WTC11 (cell line): ENCODE data around the gene NME5. TPM values are rescaled to one million over a fixed set of nuclear protein-coding genes. Genes with fewer than 3 reads are reported as not detected.
A peak's percentile ranks its signal among the peaks of the same experiment; 100 is the strongest.

Source experiments
- ATAC-seq: fragments of 200-7000 bp; cut with Tn5 transposase; 2 replicates; pipeline ENCODE4 v1.10.0; 2021; ENCODE audit warnings: mild to moderate bottlenecking, moderate library complexity
- CTCF ChIA-PET: fragments of 300-600 bp; sonication (Branson Sonifier 250); formaldehyde crosslinking; loops from one replicate; lab custom pipeline; 2021; ENCODE audit warnings: antibody characterized with exemption; lab: Charles Lee
- POLR2A ChIA-PET: fragments of 350-600 bp; sonication (Branson Sonifier 250); formaldehyde crosslinking; loops from one replicate; lab custom pipeline; 2021; ENCODE audit warnings: antibody characterized with exemption; lab: Charles Lee
- DNase-seq: peaks from one replicate; pipeline ENCODE4 v3.0.0; 2021; ENCODE audit warnings: low spot score
- H3K27ac Mint-ChIP-seq: 2 replicates; pipeline ENCODE4 v1.8.0; 2021; ENCODE audit warnings: mixed read lengths
- H3K27me3 Mint-ChIP-seq: 2 replicates; pipeline ENCODE4 v1.8.0; 2021; ENCODE audit warnings: low read depth, mild to moderate bottlenecking, moderate library complexity, mixed read lengths
- H3K36me3 Mint-ChIP-seq: 2 replicates; pipeline ENCODE4 v1.8.0; 2021; ENCODE audit warnings: mixed read lengths
- H3K4me1 Mint-ChIP-seq: 2 replicates; pipeline ENCODE4 v1.8.0; 2022; ENCODE audit warnings: mixed read lengths
- H3K4me3 Mint-ChIP-seq: 2 replicates; pipeline ENCODE4 v1.8.0; 2021; ENCODE audit warnings: mild to moderate bottlenecking, moderate library complexity, mixed read lengths
- H3K9me3 Mint-ChIP-seq: 2 replicates; pipeline ENCODE4 v1.8.0; 2021; ENCODE audit warnings: mixed read lengths
- AR ChIP-seq: fragments of 250-450 bp; sonication (Bioruptor Pico); IDR thresholded peaks from 2 replicates; pipeline ENCODE4 v1.9.0; 2021; ENCODE audit warnings: mild to moderate bottlenecking
- ATF6 ChIP-seq: sonication (generic); formaldehyde crosslinking; IDR thresholded peaks from 2 replicates; pipeline ENCODE4 v1.8.1; 2023; ENCODE audit warnings: mild to moderate bottlenecking, missing genetic modification reagents
- CBFB ChIP-seq: sonication (generic); formaldehyde crosslinking; IDR thresholded peaks from 2 replicates; pipeline ENCODE4 v1.8.1; 2022; ENCODE audit warnings: mild to moderate bottlenecking, low read depth, missing genetic modification reagents
- CREB1 ChIP-seq: sonication (generic); formaldehyde crosslinking; IDR thresholded peaks from 2 replicates; pipeline ENCODE4 v1.8.0; 2023; ENCODE audit warnings: mild to moderate bottlenecking, missing genetic modification reagents
- ESRRA ChIP-seq: sonication (generic); formaldehyde crosslinking; IDR thresholded peaks from 2 replicates; pipeline ENCODE4 v1.8.1; 2022; ENCODE audit warnings: mild to moderate bottlenecking, missing genetic modification reagents, borderline replicate concordance
- FOXK1 ChIP-seq: sonication (generic); formaldehyde crosslinking; IDR thresholded peaks from 2 replicates; pipeline ENCODE4 v1.8.0; 2022; ENCODE audit warnings: mild to moderate bottlenecking, moderate library complexity, missing genetic modification reagents
- GABPB1 ChIP-seq: sonication (generic); formaldehyde crosslinking; IDR thresholded peaks from 2 replicates; pipeline ENCODE4 v1.8.1; 2023; ENCODE audit warnings: mild to moderate bottlenecking, missing genetic modification reagents
- MAX ChIP-seq: sonication (generic); formaldehyde crosslinking; IDR thresholded peaks from 2 replicates; pipeline ENCODE4 v1.8.0; 2022; ENCODE audit warnings: mild to moderate bottlenecking, missing genetic modification reagents
- PRRX2 ChIP-seq: fragments of 250-450 bp; sonication (Bioruptor Pico); IDR thresholded peaks from 2 replicates; pipeline ENCODE4 v1.8.0; 2021; ENCODE audit warnings: mild to moderate bottlenecking
- RELA ChIP-seq: sonication (generic); formaldehyde crosslinking; IDR thresholded peaks from 2 replicates; pipeline ENCODE4 v1.8.1; 2022; ENCODE audit warnings: missing genetic modification reagents, mild to moderate bottlenecking, borderline replicate concordance
- total RNA-seq: library from RNA; stranded (reverse); gene quantifications from 3 replicates; pipeline ENCODE4 v1.2.3, GENCODE V29; 2021
- TF ChIP-seq, protein P1 (sequence below): sonication (generic); formaldehyde crosslinking; IDR thresholded peaks from 2 replicates; pipeline ENCODE4 v1.8.1; 2022; ENCODE audit warnings: low read depth, missing genetic modification reagents, borderline replicate concordance
- TF ChIP-seq, protein P2 (sequence below): fragments of 250-450 bp; sonication (Bioruptor Pico); IDR thresholded peaks from 2 replicates; pipeline ENCODE4 v1.9.0; 2021; ENCODE audit warnings: moderate library complexity, mild to moderate bottlenecking, inconsistent platforms, borderline replicate concordance
- TF ChIP-seq, protein P3 (sequence below): sonication (generic); formaldehyde crosslinking; IDR thresholded peaks from 2 replicates; pipeline ENCODE4 v1.8.1; 2023; ENCODE audit warnings: mild to moderate bottlenecking, missing genetic modification reagents, moderate library complexity
- TF ChIP-seq, protein P4 (sequence below): sonication (generic); formaldehyde crosslinking; IDR thresholded peaks from 2 replicates; pipeline ENCODE4 v1.8.0; 2023; ENCODE audit warnings: missing genetic modification reagents

The NME5 gene
- total RNA-seq, 1 experiment from 2014 or later = 0.74 TPM

GRCh38 chr5:138180183-138180782 is 41.1 kb upstream of the NME5 start (continued):
- TF ChIP-seq, protein P1, sequence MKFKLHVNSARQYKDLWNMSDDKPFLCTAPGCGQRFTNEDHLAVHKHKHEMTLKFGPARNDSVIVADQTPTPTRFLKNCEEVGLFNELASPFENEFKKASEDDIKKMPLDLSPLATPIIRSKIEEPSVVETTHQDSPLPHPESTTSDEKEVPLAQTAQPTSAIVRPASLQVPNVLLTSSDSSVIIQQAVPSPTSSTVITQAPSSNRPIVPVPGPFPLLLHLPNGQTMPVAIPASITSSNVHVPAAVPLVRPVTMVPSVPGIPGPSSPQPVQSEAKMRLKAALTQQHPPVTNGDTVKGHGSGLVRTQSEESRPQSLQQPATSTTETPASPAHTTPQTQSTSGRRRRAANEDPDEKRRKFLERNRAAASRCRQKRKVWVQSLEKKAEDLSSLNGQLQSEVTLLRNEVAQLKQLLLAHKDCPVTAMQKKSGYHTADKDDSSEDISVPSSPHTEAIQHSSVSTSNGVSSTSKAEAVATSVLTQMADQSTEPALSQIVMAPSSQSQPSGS (CRISPR knock-in tag) = no peak

- POLR2A ChIA-PET = interaction anchor here (0.6 to 1.2 kb wide), 13 partner anchors 9 to 396 kb away, joined by 3 to 14 read pairs (median 7); partner anchors contain the start of genes CDC23, CDC25C, ETF1 and FAM53C
- DNase-seq = peak; percentile 15
- Mint-ChIP-seq H3K4me3 (no peak overlapping the region), H3K4me1 (peaks cover 13% of the 10 kb centered on the region), H3K36me3 (peaks cover 51% of the 10 kb centered on the region), H3K9me3 (no peaks in the 10 kb centered on the region), H3K27ac (no peak overlapping the region), H3K27me3 (no peaks in the 10 kb centered on the region)
- CTCF ChIA-PET = interaction anchor here (0.5 to 3.4 kb wide), 7 partner anchors 103 to 285 kb away, joined by 3 to 34 read pairs (median 6); partner anchors contain the start of genes CDC25C, EGR1 and KDM3B
- TF ChIP-seq, protein P2, sequence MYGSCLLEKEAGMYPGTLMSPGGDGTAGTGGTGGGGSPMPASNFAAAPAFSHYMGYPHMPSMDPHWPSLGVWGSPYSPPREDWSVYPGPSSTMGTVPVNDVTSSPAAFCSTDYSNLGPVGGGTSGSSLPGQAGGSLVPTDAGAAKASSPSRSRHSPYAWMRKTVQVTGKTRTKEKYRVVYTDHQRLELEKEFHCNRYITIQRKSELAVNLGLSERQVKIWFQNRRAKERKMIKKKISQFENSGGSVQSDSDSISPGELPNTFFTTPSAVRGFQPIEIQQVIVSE (CRISPR knock-in tag) = no peak
- no peak for TF ChIP-seq ATF6 (CRISPR knock-in tag)
- no peak for TF ChIP-seq RELA (CRISPR knock-in tag)
- no peak for TF ChIP-seq ESRRA
- TF ChIP-seq PRRX2 (CRISPR knock-in tag) = no peak
- TF ChIP-seq CBFB (CRISPR knock-in tag) = no peak
- TF ChIP-seq FOXK1 (CRISPR knock-in tag) = no peak
- TF ChIP-seq, protein P3, sequence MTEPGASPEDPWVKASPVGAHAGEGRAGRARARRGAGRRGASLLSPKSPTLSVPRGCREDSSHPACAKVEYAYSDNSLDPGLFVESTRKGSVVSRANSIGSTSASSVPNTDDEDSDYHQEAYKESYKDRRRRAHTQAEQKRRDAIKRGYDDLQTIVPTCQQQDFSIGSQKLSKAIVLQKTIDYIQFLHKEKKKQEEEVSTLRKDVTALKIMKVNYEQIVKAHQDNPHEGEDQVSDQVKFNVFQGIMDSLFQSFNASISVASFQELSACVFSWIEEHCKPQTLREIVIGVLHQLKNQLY (CRISPR knock-in tag) = no peak
- no peak for TF ChIP-seq CREB1 (CRISPR knock-in tag)
- 0 out of 2 replicates have a peak, but pooled peaks have one; percentile 49 for TF ChIP-seq AR (CRISPR knock-in tag)
- TF ChIP-seq, protein P4, sequence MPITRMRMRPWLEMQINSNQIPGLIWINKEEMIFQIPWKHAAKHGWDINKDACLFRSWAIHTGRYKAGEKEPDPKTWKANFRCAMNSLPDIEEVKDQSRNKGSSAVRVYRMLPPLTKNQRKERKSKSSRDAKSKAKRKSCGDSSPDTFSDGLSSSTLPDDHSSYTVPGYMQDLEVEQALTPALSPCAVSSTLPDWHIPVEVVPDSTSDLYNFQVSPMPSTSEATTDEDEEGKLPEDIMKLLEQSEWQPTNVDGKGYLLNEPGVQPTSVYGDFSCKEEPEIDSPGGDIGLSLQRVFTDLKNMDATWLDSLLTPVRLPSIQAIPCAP (CRISPR knock-in tag) = 0 out of 2 replicates have a peak, but pooled peaks have one; percentile 15
- TF ChIP-seq MAX = 0 out of 2 replicates have a peak, but pooled peaks have one; percentile 8
- no peak for TF ChIP-seq GABPB1
- no peak; the same call in 1 of the 2 replicates for ATAC-seq
These were observed 40.1 kb upstream of the NME5 start for GRCh38 chr5:138179277-138179857.
